Measurements from ENCODE around the gene PI4KA.
"Not testable (repeated sequence)": the region's sequence is repeated elsewhere in the genome, so short reads cannot be mapped to it uniquely, and the experiment has no call there.

PI4KA gene

DNA sequence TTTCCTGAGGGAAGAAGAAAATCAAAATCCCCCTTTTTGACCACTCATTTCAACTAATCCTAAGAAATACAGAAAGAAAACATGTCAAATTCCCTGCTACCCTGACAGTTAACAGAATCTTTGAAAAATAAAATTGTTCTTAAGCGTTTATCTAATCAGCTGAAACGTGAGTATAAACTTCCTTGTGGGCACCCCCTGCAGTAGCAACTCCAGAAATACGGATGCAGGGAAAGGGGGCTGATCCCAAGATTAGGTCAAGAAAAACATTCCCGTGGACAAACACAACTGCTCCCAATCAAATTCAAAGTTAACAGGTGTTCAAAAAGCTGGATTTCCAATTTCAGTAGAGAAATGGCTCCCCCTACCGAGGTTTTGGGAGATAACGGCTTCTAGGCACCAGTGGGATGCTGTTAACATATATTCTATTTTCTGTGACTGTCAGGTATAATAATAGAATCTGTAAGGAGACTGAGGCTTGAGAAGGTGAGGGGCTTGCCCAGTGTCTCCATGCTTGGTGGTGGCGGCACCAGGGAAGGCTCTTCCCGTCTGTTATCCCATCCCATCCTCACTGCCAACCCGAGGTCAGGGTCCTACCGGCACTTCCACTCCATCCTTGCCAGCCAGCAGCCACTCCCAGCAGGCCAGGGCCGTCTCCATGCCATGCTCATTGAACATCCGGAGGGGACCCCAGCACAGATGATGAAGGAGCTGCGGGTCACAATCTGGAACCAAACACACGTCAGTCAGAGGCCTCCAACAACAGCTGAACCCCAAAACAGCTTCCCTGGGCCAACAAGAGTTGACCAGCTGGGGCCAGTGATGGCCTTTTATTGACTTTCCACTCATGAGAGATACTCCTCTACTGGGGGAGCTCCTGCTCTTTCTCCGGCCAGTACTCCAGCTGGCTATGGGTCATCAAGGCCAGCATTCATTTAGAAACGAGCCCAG is 116.7 kb downstream of the PI4KA start:
- Mint-ChIP-seq H3K36me3 (ENCODE audit: insufficient read depth) (peaks cover 58% of the 10 kb centered on the region), H3K4me3 (no peak overlapping the region), H3K9me3 (no peaks in the 10 kb centered on the region), H3K4me1 (ENCODE audit: low read depth in 2 of 2) (no peaks in the 10 kb centered on the region), H3K27ac (no peak overlapping the region), H3K27me3 (no peaks in the 10 kb centered on the region)
- DNase-seq (peak; percentile 23 to 46 (median 28)), ATAC-seq (replicated peaks) (no peak)

DNA sequence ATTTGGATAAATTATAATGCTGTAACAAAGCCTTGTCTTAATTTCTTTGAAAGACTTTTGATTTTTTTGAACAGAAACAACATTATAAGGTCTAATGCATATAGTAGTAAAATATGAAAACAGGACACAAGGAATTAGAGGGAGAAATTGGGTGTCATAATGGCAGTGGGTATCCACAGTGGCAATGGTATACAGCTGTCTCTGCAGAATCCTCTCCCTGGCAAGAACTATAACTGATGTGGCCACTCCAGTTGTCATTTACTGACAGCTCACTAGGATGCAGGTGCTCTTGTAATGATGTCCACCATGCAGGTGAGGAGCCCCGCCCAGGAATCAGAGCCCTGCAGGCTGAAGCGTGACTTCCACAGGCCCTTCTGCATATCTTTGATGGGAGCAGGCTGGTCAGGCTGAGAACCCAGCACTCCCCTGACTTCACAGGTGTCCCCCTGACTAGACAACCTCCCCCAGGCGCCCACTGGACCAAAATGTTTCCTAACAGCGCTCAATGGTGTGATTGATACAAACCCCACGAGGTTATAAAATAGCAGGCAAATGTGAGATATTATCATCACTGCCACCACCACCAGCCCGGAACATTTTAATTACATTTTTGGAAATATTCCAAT is 117.5 kb downstream of the PI4KA start:
- Mint-ChIP-seq H3K4me3 (no peak overlapping the region), H3K36me3 (ENCODE audit: insufficient read depth) (peaks cover 50% of the 10 kb centered on the region), H3K9me3 (no peaks in the 10 kb centered on the region), H3K27me3 (no peaks in the 10 kb centered on the region), H3K27ac (no peak overlapping the region), H3K4me1 (ENCODE audit: low read depth in 2 of 2) (no peaks in the 10 kb centered on the region)
- ATAC-seq (replicated peaks) (no peak), DNase-seq (no peak)

DNA sequence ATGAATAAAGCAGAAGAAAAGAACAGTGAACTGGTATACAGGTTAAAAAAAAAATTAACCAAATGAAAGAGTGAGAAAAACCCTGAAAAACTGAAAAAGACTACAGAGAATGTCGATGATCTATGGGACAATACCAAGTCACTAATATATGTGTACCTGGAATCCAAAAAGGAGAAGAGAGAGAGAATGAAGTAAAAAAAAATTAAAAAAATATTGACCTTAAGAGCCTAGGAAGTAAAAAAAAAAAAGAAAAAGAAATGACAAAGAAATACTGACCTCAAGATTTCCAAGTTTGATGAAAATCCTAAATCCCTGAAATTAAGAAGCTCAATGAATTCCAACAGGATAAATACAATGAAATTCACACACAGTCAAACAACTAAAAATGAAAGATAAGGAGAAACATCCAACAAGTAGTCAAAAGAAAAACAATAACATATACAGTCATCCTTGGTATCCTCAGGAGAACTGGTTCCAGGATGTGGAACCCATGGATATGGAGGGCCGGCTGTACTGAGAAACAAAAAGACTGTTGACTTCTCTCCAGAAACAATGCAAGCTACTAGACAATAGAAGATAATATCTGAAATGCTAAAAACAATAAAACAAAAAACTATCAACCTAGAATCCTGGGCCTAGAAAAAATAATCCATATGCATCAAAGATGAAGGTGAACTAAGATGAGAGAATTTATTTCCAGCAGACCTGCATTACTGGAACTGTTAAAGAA is 118.2 kb downstream of the PI4KA start:
- H3K27me3 Mint-ChIP-seq = no peaks in the 10 kb centered on the region
- peaks cover 45% of the 10 kb centered on the region for H3K36me3 Mint-ChIP-seq (ENCODE audit: insufficient read depth)
- H3K27ac Mint-ChIP-seq = no peak overlapping the region
- ATAC-seq (replicated peaks) (no peak), DNase-seq (no peak)
- no peak overlapping the region for H3K4me3 Mint-ChIP-seq
- no peaks in the 10 kb centered on the region for H3K4me1 Mint-ChIP-seq (ENCODE audit: low read depth in 2 of 2)
- no peaks in the 10 kb centered on the region for H3K9me3 Mint-ChIP-seq

DNA sequence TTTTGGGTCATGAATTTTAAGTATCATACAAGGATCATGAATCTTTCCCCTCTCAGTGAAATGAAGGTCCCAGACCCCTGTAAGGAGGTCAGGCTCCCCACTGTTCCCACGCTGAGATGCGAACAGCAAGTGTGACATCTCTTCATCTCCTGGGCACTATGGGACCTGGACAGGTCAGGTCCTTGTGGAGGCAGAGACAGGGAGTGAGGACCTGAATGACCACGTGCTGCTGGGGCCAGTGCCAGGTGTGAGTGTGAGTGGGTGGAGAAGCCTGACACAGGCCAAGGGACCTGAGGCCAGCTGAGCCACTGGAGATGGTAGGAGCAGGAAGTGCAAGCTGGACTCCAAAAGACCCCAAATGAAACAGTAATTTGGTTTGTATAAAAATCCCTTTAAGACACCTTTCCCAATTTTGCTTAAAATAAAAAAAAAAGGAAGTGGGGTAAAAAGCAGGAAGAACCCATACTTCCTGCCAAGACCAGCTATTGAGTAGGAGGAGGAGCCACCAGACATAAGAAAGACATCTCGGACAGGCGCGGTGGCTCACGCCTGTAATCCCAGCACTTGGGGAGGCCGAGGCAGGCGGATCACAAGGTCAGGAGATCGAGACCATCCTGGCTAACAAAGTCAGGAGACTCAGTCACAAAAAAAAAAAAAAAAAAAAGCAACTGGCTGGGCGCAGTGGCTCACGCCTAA is 120.1 kb downstream of the PI4KA start:
- no peak overlapping the region for H3K4me3 Mint-ChIP-seq
- H3K27ac Mint-ChIP-seq = no peak overlapping the region

DNA sequence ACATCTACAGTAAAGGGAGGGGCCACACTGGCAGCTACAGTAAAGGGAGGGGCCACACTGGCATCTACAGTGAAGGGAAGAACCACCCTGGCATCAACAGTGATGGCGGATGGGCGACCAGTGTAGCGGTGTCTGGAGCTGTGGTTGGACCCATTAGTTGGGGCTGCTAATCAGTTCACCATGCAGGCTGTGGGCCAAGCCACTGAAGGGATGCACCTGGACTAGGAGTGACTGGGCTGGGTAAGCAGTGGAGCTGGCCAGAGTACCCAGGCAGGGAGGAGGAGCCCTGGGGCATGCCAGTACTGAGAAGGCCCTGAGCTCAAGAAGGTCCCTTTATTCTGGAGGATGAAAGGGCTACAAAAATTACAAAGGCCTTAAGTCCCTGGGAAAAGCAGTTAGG is 121.7 kb downstream of the PI4KA start:
- H3K4me1 Mint-ChIP-seq (ENCODE audit: low read depth in 2 of 2); H3K9me3 Mint-ChIP-seq; H3K27me3 Mint-ChIP-seq; H3K27ac Mint-ChIP-seq; DNase-seq; H3K4me3 Mint-ChIP-seq; ATAC-seq (replicated peaks): not testable (repeated sequence)
- peaks cover 24% of the 10 kb centered on the region for H3K36me3 Mint-ChIP-seq (ENCODE audit: insufficient read depth)

More for the DNA sequence above, 120.1 kb downstream of the PI4KA start:
- ATAC-seq (replicated peaks) = no peak
- Mint-ChIP-seq H3K36me3 (ENCODE audit: insufficient read depth) (peaks cover 36% of the 10 kb centered on the region), H3K9me3 (no peaks in the 10 kb centered on the region), H3K27me3 (no peaks in the 10 kb centered on the region), H3K4me1 (ENCODE audit: low read depth in 2 of 2) (no peaks in the 10 kb centered on the region)
- no peak for DNase-seq

DNA sequence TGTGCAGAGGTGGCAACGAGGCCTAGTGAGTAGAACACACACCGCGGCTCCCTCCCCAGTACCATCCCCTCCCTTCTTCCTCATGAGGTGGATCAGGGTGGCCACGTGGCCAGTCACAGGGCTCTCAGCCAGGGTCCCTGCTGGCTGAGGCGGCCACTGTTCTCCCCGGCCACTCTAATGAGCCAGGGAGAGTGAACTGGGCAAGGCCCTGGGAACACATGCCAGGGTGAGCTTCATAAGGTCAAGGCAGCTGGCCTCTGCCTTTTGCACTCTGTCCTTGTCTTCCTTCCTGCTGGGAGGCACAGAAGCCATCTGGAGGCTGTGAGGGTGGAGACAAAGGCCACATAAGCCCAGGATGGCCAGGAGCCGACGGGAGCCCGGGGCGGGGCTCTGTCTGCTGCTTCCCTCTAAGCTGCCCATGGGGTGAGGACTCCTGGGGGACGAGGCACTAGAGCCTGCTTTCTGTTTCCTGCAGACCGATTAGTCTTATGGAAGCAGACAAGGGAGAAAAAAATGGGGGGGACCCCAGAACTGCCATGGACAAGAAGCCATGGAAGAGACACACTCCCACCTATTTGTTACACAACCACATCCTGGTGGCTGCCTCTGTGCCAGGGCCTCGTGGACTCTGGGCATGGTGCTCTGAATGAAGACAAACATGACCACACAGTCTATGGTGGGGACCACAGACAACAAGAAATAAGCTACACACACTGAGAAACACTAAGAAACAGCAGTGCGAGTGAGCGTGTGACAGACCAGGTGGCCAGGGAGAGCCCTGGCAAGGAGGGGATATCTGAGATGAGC is 123.1 kb downstream of the PI4KA start:
- H3K4me3 Mint-ChIP-seq; H3K27ac Mint-ChIP-seq; ATAC-seq (replicated peaks); DNase-seq; H3K9me3 Mint-ChIP-seq; H3K27me3 Mint-ChIP-seq; H3K4me1 Mint-ChIP-seq (ENCODE audit: low read depth in 2 of 2): not testable (repeated sequence)
- H3K36me3 Mint-ChIP-seq (ENCODE audit: insufficient read depth) = peaks cover 23% of the 10 kb centered on the region

DNA sequence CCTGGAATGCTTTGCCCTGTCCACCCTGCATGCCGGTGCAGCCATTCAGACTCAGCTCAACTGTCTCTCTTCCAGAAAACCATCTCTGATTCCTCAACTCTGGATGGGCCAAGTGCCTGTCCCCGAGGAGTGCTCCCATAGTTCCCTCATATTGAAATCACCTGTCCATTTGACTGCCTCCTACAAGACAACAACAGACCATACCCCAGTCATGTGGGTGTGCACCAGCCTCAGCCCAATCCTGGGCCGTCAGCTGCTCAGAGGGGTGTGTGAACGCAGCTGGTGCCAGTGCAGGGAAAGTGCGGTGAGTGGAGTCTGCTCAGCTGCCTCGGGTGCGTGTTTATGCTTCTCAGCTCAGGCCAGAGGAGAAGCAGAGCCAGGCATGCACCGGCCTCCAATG is 126.2 kb downstream of the PI4KA start:
- not testable (repeated sequence) for H3K27me3 Mint-ChIP-seq; ATAC-seq (replicated peaks); H3K27ac Mint-ChIP-seq; DNase-seq; H3K9me3 Mint-ChIP-seq; H3K4me1 Mint-ChIP-seq (ENCODE audit: low read depth in 2 of 2); H3K4me3 Mint-ChIP-seq
- peaks cover 11% of the 10 kb centered on the region for H3K36me3 Mint-ChIP-seq (ENCODE audit: insufficient read depth)

DNA sequence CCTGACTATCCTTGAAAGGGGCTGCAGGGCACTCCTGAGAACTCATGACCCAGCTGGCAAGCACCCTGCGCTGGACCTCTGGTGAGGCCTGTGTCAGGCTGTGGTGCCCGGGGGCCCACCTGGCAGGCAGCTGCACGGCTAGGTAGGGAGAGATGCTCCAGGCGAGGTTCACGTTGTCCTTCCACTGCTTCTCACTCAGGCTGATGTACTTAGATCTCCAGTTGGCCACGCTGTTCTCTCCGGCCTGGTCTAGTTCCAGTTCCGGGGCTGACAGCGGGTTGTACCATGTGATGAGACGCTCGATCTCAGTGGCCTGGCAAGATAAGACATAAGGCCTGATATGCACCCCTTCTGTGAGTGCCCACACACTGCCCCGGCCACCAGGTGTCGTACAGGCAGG is 129.4 kb downstream of the PI4KA start:
- H3K4me1 Mint-ChIP-seq (ENCODE audit: low read depth in 2 of 2) = no peaks in the 10 kb centered on the region
- peaks cover 30% of the 10 kb centered on the region for H3K36me3 Mint-ChIP-seq (ENCODE audit: insufficient read depth)
- no peaks in the 10 kb centered on the region for H3K9me3 Mint-ChIP-seq
- no peak for DNase-seq
- no peak for ATAC-seq (replicated peaks)
- H3K27ac Mint-ChIP-seq = no peak overlapping the region
- no peak overlapping the region for H3K4me3 Mint-ChIP-seq
- H3K27me3 Mint-ChIP-seq = no peaks in the 10 kb centered on the region

DNA sequence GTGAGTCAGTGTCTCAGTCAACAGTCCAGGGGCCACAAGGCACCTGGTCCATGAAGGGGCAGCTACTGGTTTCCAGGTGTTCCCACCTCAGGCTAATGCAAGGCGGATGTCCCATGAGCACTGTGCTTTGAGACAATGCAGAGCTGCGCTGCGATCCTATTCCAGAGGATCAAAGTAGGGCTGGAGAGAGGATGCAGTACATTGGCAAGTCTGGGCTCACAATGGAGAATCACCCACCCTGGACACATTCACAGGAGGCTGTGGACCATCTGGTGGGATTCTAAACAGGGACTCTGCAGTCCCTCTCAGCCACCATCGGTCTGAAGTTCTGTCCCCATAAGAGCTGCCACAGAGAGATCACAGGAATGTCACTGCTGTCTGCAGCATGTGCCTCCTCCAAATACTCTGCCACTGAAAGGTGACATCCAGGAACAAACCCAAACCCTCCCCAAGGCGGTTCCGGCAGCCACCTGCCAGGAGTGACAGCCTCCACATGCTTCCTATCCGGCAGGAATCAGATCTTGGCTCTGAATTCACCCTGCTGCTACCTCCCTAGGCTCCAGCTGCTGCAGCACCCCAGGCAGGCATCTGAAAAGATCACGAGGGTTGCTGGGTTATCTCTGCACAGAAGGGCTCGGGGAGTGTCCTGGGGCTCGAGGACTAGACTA is 130.0 kb downstream of the PI4KA start:
- no peak for DNase-seq
- H3K27ac Mint-ChIP-seq = no peak overlapping the region

DNA sequence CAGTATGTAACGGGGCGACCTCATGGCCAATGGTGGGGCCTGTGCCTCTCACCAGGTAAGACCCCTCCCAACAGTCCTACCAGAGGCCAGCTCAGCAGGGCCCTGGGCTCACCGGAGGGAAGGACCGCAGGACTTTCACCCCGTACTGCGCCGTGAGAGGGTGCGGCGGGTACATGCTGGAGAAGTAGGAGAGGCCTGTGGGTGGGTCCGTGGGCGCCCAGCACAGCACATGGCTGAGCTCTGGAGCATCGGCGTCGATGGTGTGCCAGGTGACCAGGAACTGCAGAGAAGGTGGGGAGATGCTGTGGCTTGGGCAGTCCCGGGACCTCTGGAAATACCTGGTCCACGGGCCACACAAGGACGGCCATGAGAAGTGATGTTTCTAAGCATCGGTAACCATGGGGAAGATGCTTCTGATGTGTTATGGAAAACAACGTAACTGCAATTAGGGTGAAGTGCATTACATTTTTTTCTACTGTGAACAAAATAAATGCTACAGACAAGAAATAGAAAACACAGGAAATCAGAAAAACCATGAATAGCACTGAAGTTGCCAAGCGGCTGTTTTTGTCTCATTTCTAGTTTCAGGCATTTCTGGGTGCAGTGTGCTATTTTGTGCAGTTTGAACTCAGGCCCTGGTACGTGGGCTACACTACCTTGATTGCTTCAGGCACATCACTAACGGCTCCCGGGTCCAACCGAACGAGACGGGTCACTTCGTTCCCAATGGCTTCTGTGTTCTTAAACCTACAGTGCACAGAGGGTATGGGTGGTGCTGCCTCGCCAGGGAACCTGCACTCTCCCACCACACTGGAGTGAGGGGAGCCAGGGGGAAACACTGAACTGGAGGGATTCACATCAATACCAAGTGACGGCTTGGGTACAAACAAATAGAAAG is 131.2 kb downstream of the PI4KA start:
- H3K4me1 Mint-ChIP-seq (ENCODE audit: low read depth in 2 of 2) = no peaks in the 10 kb centered on the region
- ATAC-seq (replicated peaks) (no peak), DNase-seq (no peak)
- no peaks in the 10 kb centered on the region for H3K27me3 Mint-ChIP-seq
- H3K27ac Mint-ChIP-seq = no peak overlapping the region
- peaks cover 34% of the 10 kb centered on the region for H3K36me3 Mint-ChIP-seq (ENCODE audit: insufficient read depth)
- no peak overlapping the region for H3K4me3 Mint-ChIP-seq
- no peaks in the 10 kb centered on the region for H3K9me3 Mint-ChIP-seq

More for the DNA sequence above, 130.0 kb downstream of the PI4KA start:
- Mint-ChIP-seq H3K27me3 (no peaks in the 10 kb centered on the region), H3K9me3 (no peaks in the 10 kb centered on the region), H3K36me3 (ENCODE audit: insufficient read depth) (peaks cover 30% of the 10 kb centered on the region), H3K4me1 (ENCODE audit: low read depth in 2 of 2) (no peaks in the 10 kb centered on the region), H3K4me3 (no peak overlapping the region)
- ATAC-seq (replicated peaks) = no peak

DNA sequence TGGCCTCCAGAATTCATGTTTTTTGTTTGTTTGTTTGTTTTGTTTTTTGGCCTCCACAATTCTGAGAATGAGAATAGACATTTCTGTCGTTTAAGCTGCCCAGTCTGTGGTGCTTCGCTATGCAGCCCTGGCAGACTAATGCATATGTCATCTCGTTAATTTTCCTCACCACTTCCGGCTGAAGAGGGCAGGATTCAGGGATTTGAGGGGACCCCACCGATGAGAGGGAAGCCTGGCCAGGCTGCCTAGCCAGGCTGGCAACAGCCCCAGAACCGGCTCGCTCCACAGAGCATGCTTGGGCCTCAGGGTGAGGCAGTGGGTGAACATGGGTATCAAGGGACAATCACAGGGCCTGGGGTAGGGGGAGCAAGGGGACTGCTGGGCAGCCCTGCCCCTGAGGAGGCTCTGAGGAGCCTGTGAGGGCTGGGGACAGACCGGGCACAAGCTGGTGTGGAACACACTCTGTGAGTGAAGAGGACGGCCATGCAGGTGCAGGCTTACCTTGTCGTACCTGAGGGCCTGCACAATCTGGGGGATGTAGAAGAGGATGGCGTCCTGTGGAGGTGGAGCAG is 132.5 kb downstream of the PI4KA start:
- no peaks in the 10 kb centered on the region for H3K27me3 Mint-ChIP-seq
- peak overlapping the region in 1 of 2 donors; percentile 60 for H3K27ac Mint-ChIP-seq
- H3K4me1 Mint-ChIP-seq (ENCODE audit: low read depth in 2 of 2) = no peaks in the 10 kb centered on the region
- no peak overlapping the region for H3K4me3 Mint-ChIP-seq
- peaks cover 34% of the 10 kb centered on the region for H3K36me3 Mint-ChIP-seq (ENCODE audit: insufficient read depth)
- no peak for ATAC-seq (replicated peaks)
- no peaks in the 10 kb centered on the region for H3K9me3 Mint-ChIP-seq
- no peak for DNase-seq

All from effector memory CD8-positive, alpha-beta T cell (primary cell).